Measurements from ENCODE around the gene CEACAM19. TPM values are rescaled to one million over a fixed set of nuclear protein-coding genes. Genes with fewer than 3 reads are reported as not detected.

Gene CEACAM19
- total and polyA plus RNA-seq, 10 of the 15 experiments (the other 5 are each of a cell fraction or from before 2014, with no cell fraction given), result 0.13 to 0.31 (median 0.17) TPM; not detected in 4

DNA sequence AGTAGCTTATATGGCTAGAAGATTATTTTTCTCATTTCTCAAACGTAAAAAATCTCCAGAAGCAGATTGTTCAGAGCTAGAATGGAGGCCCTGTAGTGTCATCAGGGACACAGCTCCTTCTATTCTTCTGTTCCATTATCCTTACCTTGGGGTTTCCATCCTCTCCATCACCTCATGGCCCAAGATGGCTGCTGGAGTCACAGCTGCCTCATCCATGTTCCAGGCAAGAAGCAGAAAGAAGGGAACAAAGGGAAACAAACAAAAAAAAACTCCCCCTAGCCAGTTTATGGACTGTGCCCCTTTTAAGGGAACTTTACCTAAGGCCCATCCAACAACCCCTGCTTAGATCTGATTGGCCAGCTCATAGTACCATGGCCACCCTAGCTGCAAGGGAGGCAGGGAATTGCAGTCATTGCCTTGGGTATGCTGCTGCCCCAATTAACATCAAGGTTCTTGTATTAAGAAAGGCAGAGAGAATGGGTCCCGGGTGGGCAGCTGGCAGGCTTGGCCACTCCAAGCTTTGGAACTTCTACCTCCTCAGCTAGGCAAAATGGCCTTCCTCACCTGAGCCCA lies 43.4 kb downstream of the CEACAM19 start:
- FAIRE-seq (no peak), DNase-seq (ENCODE audit: low read depth, low spot score) (no peak), ATAC-seq (no peak)
- H3K9ac ChIP-seq (ENCODE audit: control insufficient read depth, insufficient read depth, low read length), result no peak overlapping the region
- H3K4me2 ChIP-seq (ENCODE audit: control insufficient read depth, insufficient read depth), result no peak overlapping the region
- no peaks in the 10 kb centered on the region for H3K36me3 ChIP-seq (ENCODE audit: control insufficient read depth in 2 of 2, insufficient read depth in 2 of 2, low read length in 1 of 2)
- no peak for TF ChIP-seq MEF2A (IDR thresholded peaks at IDR 0.05; ENCODE audit: insufficient read depth, low read depth, low read length)
- TF ChIP-seq ZNF217 (IDR thresholded peaks at IDR 0.05), result no peak
- no peak for TF ChIP-seq IKZF1 (conservative IDR thresholded peaks at IDR 0.05)
- no peak for TF ChIP-seq ETV6 (conservative IDR thresholded peaks at IDR 0.05 in 1 of 2, IDR thresholded peaks at IDR 0.05 in 1 of 2; ENCODE audit: borderline replicate concordance in 1 of 2, low read depth in 1 of 2)
- peaks cover 10% of the 10 kb centered on the region; the same call in 2 of the 3 replicates for H3K9me3 ChIP-seq (replicated peaks; ENCODE audit: control insufficient read depth, insufficient read depth, low read length)
- no TSS peak for BruUV-seq (replicated peaks)
- ChIA-PET SMC1A (ENCODE audit: uncharacterized antibody, unreplicated experiment) (interaction anchor here (0.6 to 2.1 kb wide), 3 partner anchors 9 to 150 kb away, joined by 3 to 8 read pairs (median 3); no protein-coding TSS in a partner anchor), POLR2A (interaction anchor here (0.6 kb wide), 1 partner anchor 21 kb away, joined by 4 read pairs; no protein-coding TSS in a partner anchor), RAD21 (ENCODE audit: unreplicated experiment) (interaction anchor here (1.8 kb wide), 1 partner anchor 10 kb away, joined by 5 read pairs; no protein-coding TSS in a partner anchor), CTCF (interaction anchor here (0.9 to 3.4 kb wide), 4 partner anchors 9 to 84 kb away, joined by 3 to 22 read pairs (median 3); no protein-coding TSS in a partner anchor)
- no peaks in the 10 kb centered on the region for H3K79me2 ChIP-seq (ENCODE audit: control insufficient read depth, insufficient read depth, low read length)
- H3K4me1 ChIP-seq (ENCODE audit: control insufficient read depth, insufficient read depth, low read length), result peaks cover 6% of the 10 kb centered on the region
- in situ Hi-C loops (cut with MboI), result no loop called here
- H3K4me3 ChIP-seq, result no peak overlapping the region
- H3K27ac ChIP-seq (ENCODE audit: control insufficient read depth, insufficient read depth), result no peak overlapping the region
- intact Hi-C loops (cut with micrococcal nuclease; ENCODE audit: unreplicated experiment), result no loop called here
- no peaks in the 10 kb centered on the region for H4K20me1 ChIP-seq (ENCODE audit: control insufficient read depth, insufficient read depth)
- H2AFZ ChIP-seq (ENCODE audit: control insufficient read depth, low read depth, low read length), result no peak overlapping the region
- H3K27me3 ChIP-seq (replicated peaks in 1 of 2; ENCODE audit: control insufficient read depth in 2 of 2, insufficient read depth in 2 of 2, low read length in 1 of 2), result no peaks in the 10 kb centered on the region
- 21% methylated on average over 2 of the region's 2 CpGs for WGBS (ENCODE audit: insufficient coverage, insufficient replicate concordance, low lambda C conversion rate, missing lambda C conversion rate)

DNA sequence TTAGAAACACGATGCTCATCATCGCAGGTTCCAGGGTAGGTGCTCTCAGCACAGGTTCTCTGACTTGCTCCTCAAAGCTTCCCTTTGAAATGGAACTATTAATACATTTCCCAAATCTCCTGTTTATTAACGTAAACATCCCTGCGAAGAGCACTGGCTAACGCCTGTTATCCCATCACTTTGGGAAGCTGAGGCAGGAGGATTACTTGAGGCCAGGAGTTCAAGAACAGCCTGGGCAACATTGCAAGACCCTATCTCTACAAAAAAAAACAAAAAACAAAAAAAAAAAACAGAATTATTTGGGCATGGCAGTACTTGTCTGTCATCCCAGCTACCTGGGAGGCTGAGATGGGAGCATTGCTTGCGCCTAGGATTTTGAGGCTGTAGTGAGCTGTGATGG lies 46.3 kb downstream of the CEACAM19 start:
- H3K9me3 ChIP-seq (replicated peaks; ENCODE audit: control insufficient read depth, insufficient read depth, low read length), result peaks cover 10% of the 10 kb centered on the region; the same call in 2 of the 3 replicates
- H3K4me3 ChIP-seq, result no peak overlapping the region
- in situ Hi-C loops (cut with MboI) (no loop called here), intact Hi-C loops (cut with micrococcal nuclease; ENCODE audit: unreplicated experiment) (no loop called here)
- peaks cover 28% of the 10 kb centered on the region for H3K4me1 ChIP-seq (ENCODE audit: control insufficient read depth, insufficient read depth, low read length)
- no peak for DNase-seq (ENCODE audit: low read depth, low spot score)
- RAD21 ChIA-PET (ENCODE audit: unreplicated experiment), result interaction anchor here (0.7 to 1.3 kb wide), 3 partner anchors 22 to 63 kb away, joined by 3 read pairs; no protein-coding TSS in a partner anchor
- H2AFZ ChIP-seq (ENCODE audit: control insufficient read depth, low read depth, low read length), result no peak overlapping the region
- H3K36me3 ChIP-seq (ENCODE audit: control insufficient read depth in 2 of 2, insufficient read depth in 2 of 2, low read length in 1 of 2), result no peaks in the 10 kb centered on the region
- no peak for TF ChIP-seq NFXL1 (IDR thresholded peaks at IDR 0.05; ENCODE audit: borderline replicate concordance)
- POLR2A ChIA-PET, result no interaction called here
- no peak for FAIRE-seq
- no peaks in the 10 kb centered on the region for H3K27me3 ChIP-seq (replicated peaks in 1 of 2; ENCODE audit: control insufficient read depth in 2 of 2, insufficient read depth in 2 of 2, low read length in 1 of 2)
- no peaks in the 10 kb centered on the region for H3K79me2 ChIP-seq (ENCODE audit: control insufficient read depth, insufficient read depth, low read length)
- CTCF ChIA-PET, result interaction anchor here (0.6 to 16.8 kb wide), 5 partner anchors 26 to 55 kb away, joined by 3 to 513 read pairs (median 3); partner anchors contain the start of gene CEACAM19
- no peaks in the 10 kb centered on the region for H4K20me1 ChIP-seq (ENCODE audit: control insufficient read depth, insufficient read depth)
- no peak overlapping the region for H3K9ac ChIP-seq (ENCODE audit: control insufficient read depth, insufficient read depth, low read length)
- SMC1A ChIA-PET (ENCODE audit: uncharacterized antibody, unreplicated experiment), result interaction anchor here (0.7 to 1.5 kb wide), 2 partner anchors 11 to 53 kb away, joined by 3 to 5 read pairs; no protein-coding TSS in a partner anchor
- H3K4me2 ChIP-seq (ENCODE audit: control insufficient read depth, insufficient read depth), result no peak overlapping the region
- BruUV-seq (replicated peaks), result no TSS peak
- H3K27ac ChIP-seq (ENCODE audit: control insufficient read depth, insufficient read depth), result no peak overlapping the region
- WGBS (ENCODE audit: insufficient coverage, insufficient replicate concordance, low lambda C conversion rate, missing lambda C conversion rate), result 93% methylated on average over 6 of the region's 6 CpGs
- ATAC-seq, result no peak
